Measurements from ENCODE around the gene NR4A1. TPM values are rescaled to one million over a fixed set of nuclear protein-coding genes. Genes with fewer than 3 reads are reported as not detected.

Gene NR4A1
- total RNA-seq, 4 donors from 2014 or later, result 26.2 to 88.1 (median 59.4) TPM

DNA sequence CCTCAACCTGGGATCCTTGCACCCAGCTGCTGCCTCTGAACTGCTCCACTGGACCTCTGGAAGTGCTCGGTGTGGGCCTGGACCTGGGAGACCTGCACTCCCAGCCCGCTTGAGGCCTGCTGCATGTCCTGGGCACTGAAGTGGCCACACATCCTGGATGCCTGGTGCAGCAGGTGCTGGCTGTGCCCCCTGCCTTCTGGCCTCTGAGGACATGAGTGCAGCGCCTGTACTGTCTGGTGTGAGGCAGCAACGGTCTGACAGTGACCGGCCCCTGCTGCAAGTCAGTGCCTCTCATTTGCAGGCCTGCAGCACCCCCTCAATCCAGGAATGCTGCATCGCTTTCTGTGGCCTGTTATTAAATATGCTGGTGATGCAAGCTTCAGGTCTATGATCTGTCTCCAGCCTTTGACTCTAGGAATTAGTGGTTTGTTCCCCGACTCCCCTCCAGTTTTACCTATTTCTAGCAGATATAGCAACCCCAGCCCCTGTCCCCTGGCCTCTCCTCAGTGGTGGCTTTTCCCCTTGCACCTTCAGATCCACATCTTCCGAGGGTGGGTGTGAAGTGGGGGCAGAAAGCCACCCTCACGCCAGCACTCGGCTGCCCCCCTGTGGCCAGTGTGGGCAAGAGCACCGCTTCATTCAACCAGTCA is 31.9 kb downstream of the NR4A1 start:
- intact Hi-C loops (cut with DNase I), result loop anchor here (1.0 kb wide), 2 partner anchors 58 to 77 kb away; partner anchors contain the start of gene TAMALIN
- DNase-seq (ENCODE audit: extremely low spot score), result no peak
- Histone ChIP-seq H3K27ac (replicated peaks in 1 of 4) (peak overlapping the region; percentile 68 to 79 (median 74)), H3K4me3 (no peak overlapping the region), H3K9me3 (no peaks in the 10 kb centered on the region), H3K36me3 (peaks cover 0 to 19% (median 11%) of the 10 kb centered on the region in 4 donors), H3K27me3 (peaks cover 0 to 18% (median 0%) of the 10 kb centered on the region in 4 donors), H3K4me1 (peaks cover 30 to 46% (median 43%) of the 10 kb centered on the region in 4 donors)
- TF ChIP-seq POLR2A (IDR thresholded peaks at IDR 0.05; ENCODE audit: low read depth), result no peak
- no peak for TF ChIP-seq EP300 (IDR thresholded peaks at IDR 0.05)
- TF ChIP-seq, protein P1, sequence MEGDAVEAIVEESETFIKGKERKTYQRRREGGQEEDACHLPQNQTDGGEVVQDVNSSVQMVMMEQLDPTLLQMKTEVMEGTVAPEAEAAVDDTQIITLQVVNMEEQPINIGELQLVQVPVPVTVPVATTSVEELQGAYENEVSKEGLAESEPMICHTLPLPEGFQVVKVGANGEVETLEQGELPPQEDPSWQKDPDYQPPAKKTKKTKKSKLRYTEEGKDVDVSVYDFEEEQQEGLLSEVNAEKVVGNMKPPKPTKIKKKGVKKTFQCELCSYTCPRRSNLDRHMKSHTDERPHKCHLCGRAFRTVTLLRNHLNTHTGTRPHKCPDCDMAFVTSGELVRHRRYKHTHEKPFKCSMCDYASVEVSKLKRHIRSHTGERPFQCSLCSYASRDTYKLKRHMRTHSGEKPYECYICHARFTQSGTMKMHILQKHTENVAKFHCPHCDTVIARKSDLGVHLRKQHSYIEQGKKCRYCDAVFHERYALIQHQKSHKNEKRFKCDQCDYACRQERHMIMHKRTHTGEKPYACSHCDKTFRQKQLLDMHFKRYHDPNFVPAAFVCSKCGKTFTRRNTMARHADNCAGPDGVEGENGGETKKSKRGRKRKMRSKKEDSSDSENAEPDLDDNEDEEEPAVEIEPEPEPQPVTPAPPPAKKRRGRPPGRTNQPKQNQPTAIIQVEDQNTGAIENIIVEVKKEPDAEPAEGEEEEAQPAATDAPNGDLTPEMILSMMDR (IDR thresholded peaks at IDR 0.05), result peak; percentile 95 to 98 (median 97)
- peak in 1 of 2 donors; percentile 51 for TF ChIP-seq POLR2AphosphoS5 (IDR thresholded peaks at IDR 0.05)
- WGBS, result 21% methylated on average over 9 of the region's 11 CpGs

DNA sequence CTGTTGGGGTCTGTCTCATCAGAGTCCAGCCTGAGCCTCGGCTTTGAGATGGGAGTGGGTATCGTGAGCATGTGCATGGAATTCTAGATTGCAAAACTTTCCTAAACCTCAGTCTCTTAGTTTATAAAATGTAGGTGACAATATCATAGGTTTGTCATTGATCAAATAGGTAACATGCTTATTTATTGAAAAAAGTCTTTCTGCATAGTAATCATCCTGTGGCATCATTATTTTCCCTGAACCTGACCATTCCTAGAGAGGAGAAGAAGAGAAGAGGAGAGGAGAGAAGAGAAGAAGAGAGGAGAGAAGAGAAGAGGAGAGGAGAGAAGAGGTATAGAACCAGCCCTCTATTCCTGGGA is 32.4 kb downstream of the NR4A1 start:
- no peak for TF ChIP-seq POLR2AphosphoS5 (IDR thresholded peaks at IDR 0.05)
- TF ChIP-seq POLR2A (IDR thresholded peaks at IDR 0.05; ENCODE audit: low read depth), result no peak
- TF ChIP-seq EP300 (IDR thresholded peaks at IDR 0.05), result no peak
- TF ChIP-seq, protein P1 (IDR thresholded peaks at IDR 0.05), result no peak
- intact Hi-C loops (cut with DNase I), result loop anchor here (1.0 kb wide), 2 partner anchors 58 to 77 kb away; partner anchors contain the start of gene TAMALIN
- Histone ChIP-seq H3K36me3 (peaks cover 0 to 15% (median 7%) of the 10 kb centered on the region in 4 donors), H3K9me3 (no peaks in the 10 kb centered on the region), H3K27ac (replicated peaks in 1 of 4) (peak overlapping the region in 1 of 4 donors; percentile 68), H3K27me3 (peaks cover 0 to 23% (median 0%) of the 10 kb centered on the region in 4 donors), H3K4me1 (peaks cover 30 to 46% (median 43%) of the 10 kb centered on the region in 4 donors), H3K4me3 (no peak overlapping the region)
- DNase-seq (ENCODE audit: extremely low spot score), result no peak
- 10% methylated on average over 2 of the region's 2 CpGs for WGBS

DNA sequence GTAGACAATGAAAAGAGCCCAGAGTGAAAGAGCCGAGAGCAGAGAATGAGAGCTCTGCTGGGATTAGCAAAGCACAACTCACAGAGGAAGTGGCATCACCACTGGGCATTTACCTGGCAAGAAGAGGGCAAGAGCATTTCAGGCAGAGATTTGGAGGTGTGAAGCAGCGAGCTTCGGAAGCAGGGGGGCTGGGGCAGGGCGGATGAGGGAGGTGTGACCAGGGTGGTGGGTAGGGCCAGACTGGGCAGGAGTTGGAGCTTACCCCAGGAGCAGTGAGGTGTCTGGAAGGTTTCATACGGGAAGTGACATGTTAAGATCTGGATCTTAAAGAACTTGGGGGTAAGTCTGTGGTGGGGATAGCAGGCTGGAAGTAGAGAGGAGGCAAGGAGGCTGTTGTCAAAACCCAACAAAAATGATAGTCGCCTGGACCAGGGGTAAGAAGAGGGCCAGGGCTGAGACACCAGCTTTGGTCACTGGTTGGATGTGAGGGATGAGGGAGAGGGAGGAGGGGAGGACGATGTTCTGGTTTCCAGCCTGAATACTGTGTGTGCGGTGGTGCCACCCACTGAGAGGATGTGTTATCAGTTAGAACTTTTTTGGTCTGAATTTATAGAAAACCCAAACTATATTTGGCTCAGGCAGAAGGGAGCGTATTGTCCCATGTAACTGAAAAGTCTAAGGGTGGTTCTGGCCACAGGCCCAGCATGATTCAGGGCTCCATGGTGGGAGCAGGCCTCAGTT is 33.4 kb downstream of the NR4A1 start:
- H3K4me1 ChIP-seq, result peaks cover 30 to 41% (median 37%) of the 10 kb centered on the region in 4 donors
- H3K36me3 ChIP-seq, result peaks cover 0 to 5% (median 0%) of the 10 kb centered on the region in 4 donors
- TF ChIP-seq EP300 (IDR thresholded peaks at IDR 0.05) (no peak), POLR2A (IDR thresholded peaks at IDR 0.05; ENCODE audit: low read depth) (no peak), POLR2AphosphoS5 (IDR thresholded peaks at IDR 0.05) (no peak)
- TF ChIP-seq, protein P1 (IDR thresholded peaks at IDR 0.05), result no peak
- intact Hi-C loops (cut with DNase I), result no loop called here
- H3K9me3 ChIP-seq, result no peaks in the 10 kb centered on the region
- no peak overlapping the region for H3K27ac ChIP-seq (replicated peaks in 1 of 4)
- H3K27me3 ChIP-seq, result peaks cover 0 to 31% (median 0%) of the 10 kb centered on the region in 4 donors
- DNase-seq (ENCODE audit: extremely low spot score), result no peak
- WGBS, result 86% methylated on average over 9 of the region's 9 CpGs
- no peak overlapping the region for H3K4me3 ChIP-seq

DNA sequence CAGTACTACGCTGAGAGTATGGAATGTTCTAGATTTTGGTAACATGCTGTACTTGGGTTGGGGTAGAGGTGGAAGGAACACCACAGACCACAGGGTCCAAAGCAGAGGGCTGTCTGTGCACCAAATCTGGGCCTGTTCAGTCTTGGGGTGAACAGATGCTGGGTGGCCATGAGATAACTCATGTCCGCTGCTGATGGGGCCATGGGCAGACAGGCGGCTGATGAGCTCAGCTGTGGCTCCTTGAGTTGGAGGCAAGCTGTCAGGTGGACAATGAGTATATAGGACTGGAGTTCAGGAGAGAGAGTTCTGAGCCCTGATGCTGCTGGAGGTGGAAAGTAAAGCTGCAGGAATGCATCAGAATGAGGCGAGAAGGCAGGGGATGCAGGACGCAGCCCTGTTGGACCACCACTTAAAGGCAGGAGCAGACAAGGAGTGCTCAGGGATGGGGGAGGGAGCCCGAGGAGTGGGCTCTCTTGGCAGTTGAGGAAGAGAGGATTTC is 34.5 kb downstream of the NR4A1 start:
- H3K27me3 ChIP-seq, result peaks cover 0 to 42% (median 0%) of the 10 kb centered on the region in 4 donors
- H3K27ac ChIP-seq (replicated peaks in 1 of 4), result no peak overlapping the region
- H3K4me1 ChIP-seq, result peaks cover 26 to 30% (median 29%) of the 10 kb centered on the region in 4 donors
- H3K36me3 ChIP-seq, result no peaks in the 10 kb centered on the region
- intact Hi-C loops (cut with DNase I), result no loop called here
- no peaks in the 10 kb centered on the region for H3K9me3 ChIP-seq
- TF ChIP-seq, protein P1 (IDR thresholded peaks at IDR 0.05), result no peak
- TF ChIP-seq EP300 (IDR thresholded peaks at IDR 0.05) (no peak), POLR2A (IDR thresholded peaks at IDR 0.05; ENCODE audit: low read depth) (no peak), POLR2AphosphoS5 (IDR thresholded peaks at IDR 0.05) (no peak)
- WGBS, result 87% methylated on average over 6 of the region's 6 CpGs
- no peak overlapping the region for H3K4me3 ChIP-seq
- DNase-seq (ENCODE audit: extremely low spot score), result no peak
